Retina (tissue), 1 donor: ENCODE results near the gene ALOX15B.
A peak's percentile ranks its signal among the peaks of the same experiment; 100 is the strongest.
"Not testable (repeated sequence)": the region's sequence is repeated elsewhere in the genome, so short reads cannot be mapped to it uniquely, and the experiment has no call there.

ENCODE experiments used
- DNase-seq: peaks from one replicate; pipeline ENCODE4 v3.0.0-alpha.2; 2016

The ALOX15B gene

GRCh38 chr17:8064561-8065019 is 25.7 kb downstream of the ALOX15B start:
- no peak for DNase-seq

DNA sequence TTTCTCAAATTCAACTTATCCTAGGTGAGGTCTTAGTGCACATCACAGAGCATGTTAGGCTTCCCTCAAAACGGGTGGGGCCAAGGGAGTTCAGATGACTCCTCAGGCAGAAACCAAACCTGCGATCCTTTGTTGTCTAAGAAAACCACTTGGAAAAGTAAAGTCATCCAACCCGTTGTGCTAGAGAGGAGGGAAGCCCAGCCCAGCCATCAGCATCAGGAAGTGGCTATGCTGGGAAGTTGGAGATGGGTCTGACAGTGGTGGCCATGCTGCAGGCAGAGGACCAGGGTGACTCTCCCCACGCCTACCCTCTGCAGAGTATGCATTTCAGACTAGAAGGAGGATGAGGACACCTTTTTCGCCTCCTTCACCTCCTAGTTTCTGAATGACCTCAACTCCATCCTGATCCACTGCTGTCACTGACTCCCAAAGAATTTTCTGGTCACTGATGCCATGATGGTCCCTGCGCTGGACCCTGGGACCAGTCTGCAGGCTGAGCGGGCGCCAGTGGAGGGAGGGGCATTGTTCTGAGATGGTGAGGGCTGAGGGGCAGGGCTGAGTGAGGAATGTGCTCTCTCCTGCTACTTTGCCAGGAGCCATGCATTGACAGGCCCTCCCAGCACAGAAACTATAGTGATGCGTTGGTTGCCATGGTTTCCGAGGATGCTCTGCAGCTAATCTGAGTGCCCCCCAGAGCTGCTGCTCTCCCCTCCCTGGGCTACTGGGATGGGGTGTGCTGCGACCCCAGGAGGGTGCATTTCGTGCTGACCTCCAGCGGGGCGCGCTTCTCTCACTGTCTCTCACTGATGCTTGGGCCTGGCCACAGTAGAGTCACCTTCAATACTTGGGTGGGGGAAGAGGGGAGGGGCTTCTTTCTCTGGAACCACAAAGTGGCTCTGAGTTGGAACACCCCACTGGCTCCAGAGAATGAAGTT is 28.2 kb downstream of the ALOX15B start:
- no peak for DNase-seq

- no peak for DNase-seq
Observed at GRCh38 chr17:8067806-8068205, 28.9 kb downstream of the ALOX15B start.

- no peak for DNase-seq
Observed at GRCh38 chr17:8068736-8069586, 30.1 kb downstream of the ALOX15B start.

- no peak for DNase-seq
Observed at GRCh38 chr17:8069587-8069860, 30.7 kb downstream of the ALOX15B start.

DNA sequence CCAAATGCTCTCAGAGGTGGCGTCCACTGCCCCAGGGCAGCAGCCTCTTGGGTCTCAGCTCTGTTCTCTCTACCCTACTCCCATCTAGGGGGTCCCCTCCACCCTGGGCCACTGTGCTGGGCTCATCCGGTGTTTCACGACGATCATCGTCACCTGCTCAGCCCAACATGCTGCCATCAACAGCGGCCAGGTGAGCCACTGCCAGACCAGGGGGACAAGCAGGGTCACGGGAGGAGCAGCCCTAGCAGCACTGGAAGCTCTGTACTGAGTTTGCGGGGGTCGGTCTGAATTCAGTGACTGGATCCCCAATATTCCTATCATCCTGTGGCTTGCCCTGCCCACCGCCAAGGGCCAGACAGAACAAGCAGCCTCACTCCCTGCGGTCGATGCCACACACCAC is 32.6 kb downstream of the ALOX15B start:
- DNase-seq: no peak

DNA sequence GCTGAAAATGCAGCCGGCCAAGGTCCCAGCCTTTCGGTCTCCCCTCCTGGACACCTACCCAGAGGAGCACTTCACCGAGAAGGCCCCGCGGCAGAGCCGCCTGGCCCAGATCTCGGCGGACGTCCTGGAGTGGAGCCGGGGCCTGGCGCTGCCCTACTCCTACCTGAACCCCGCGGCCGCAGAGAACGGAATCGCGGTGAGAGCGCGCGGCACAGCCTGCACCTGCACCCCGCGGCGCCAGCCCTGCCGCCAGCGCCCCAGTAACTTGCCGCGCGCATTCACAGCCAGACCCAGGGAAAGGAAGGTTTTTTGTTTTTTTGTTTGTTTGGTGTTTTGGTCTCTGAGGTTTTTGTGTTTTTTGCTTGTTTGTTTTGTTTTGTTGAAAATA is 33.5 kb downstream of the ALOX15B start:
- no peak for DNase-seq

DNA sequence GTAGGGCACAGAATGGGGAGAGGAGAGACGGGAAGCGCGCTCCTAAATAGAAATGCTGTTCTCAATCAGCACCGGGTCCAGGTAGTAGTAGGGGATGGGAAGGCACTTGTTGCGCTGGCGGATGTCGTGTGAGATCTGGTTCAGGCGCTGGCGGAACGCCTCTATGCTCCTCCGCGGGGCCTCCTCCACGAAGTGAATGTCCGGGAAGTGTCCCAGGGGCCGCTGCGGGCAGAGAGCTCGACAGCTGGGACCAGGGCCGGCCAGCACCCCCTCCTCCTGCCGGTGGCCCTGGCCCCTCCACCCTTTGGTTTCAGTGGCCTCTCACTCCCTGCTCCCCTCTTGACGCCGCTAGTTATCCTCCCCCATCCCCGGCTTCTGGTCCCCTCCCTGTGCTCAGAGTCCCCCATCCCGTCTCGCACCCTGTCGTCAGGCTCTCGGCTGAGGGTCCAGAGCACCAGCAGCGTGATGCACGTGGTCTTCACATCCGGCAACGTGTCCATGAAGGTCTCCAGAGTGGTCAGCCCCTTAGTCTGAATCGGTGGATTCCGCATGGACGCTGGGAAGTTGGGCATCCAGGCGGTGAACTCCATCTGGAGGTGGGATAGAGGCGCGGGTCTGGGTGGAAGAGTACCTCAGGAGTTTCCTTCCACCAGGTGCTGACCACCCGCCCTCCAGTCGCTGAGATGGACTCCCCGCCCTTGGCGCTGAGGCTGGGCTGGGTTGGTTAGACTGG is 34.0 kb downstream of the ALOX15B start:
- DNase-seq: peak; percentile 53

DNA sequence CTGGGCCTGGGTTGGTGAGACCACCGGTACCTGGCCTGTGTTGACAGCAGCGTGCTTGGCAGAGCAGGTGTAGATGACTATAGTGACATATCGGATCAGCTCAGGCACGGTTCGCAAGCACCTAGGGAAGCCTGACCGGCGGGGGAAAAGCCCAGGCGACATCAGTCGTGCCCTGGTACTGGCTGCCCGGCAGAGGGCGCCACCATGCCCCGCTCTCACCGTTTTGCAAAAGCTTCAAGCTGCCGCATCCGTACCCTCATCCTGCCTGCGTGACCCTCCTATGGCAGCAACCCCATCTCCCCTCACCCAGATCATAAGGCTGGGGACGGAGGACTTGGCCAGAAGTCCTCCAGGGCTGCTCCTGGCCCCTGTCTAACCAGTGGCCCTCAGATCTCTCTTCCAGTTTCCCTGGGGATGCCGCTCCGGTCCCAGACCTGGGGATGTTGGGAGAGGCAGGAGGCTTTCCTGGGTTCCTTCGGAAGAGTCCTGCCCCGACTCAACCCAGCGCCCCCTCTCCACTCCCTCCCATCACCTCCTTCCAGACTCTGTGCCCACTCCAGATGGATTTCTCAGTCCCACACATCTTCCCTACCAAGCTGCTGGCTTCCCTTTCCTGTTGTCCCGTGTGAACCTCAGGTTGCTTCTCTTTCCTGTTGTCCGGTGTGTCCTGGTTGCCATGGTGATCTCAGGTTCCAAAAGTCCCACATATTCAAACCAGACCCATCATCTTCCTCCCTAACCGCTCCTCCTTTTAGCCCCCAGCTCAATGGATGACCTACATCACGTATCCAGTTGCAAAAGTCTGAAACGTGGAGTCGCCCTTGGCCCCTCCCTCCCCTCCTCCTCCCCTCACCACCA is 35.0 kb downstream of the ALOX15B start:
- peak; percentile 85 for DNase-seq

- no peak for DNase-seq
Observed at GRCh38 chr17:8074554-8074953, 35.7 kb downstream of the ALOX15B start.

DNA sequence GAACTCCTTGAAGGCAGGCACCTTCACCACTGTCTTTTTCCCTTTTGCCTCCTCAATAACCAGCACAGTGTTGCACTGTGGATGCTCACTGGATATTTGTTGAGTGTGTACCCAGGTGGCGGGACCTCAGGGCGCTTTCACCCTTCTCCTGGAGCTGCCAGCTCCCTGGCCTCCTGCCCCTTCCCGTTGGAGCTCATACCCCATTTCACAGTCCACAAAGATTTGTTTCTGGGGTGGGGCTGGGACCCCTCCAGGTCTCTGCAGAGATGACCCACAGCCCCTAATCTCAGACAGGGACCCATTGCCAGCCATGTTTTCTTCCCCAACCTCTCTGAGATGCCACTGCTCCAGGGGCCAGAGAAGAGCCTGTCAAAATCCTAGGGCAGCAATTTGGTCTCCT is 36.2 kb downstream of the ALOX15B start:
- no peak for DNase-seq

- no peak for DNase-seq
Observed at GRCh38 chr17:8075574-8076342, 36.9 kb downstream of the ALOX15B start.

GRCh38 chr17:8076502-8077266 is 37.8 kb downstream of the ALOX15B start:
- no peak for DNase-seq

GRCh38 chr17:8077939-8078338 is 39.1 kb downstream of the ALOX15B start:
- not testable (repeated sequence) for DNase-seq

DNA sequence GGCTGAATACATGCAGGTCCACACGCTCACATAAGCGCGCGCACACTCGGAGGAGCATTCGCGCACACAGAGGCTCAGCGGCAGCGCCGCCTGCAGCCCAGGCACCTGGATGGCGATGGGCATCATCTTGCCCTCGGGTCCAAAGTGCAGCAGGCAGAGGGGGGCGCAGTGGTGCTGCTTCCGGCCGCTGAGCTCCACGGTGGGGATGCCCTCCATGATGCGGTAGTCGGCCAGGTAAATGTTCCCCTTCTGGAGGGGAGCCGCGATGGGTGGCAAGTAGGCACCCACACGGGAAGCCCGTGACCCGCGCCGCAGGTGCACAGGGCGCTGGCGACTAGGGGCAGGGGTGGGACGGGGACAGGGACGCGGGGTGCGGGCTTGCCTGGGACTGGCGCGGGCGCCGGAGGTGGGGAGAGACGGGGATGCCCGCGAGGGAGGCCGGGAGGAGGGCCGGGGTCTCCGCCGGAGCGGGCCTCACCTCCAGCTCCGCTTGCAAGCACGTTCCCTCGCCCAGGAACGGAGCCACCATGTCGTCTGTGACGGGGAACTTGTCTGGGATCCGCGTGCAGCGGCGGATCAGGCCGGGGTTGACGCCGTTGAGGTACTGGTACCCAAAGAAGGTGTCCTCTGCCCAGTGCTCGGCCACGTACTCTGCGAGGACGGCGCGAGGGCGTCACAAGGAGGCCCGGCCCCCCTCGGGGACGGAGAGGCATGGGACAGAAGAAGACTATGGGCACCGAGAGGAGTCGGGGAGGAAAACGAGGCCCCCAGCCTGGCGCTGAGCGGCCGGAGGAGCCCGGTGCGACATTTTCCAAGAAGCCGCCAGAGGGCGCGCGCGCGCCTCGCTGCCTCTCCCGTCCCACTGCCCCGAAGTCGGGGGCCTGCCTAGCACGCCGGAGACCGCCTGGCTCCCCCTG is 40.7 kb downstream of the ALOX15B start:
- DNase-seq: peak; percentile 98

DNA sequence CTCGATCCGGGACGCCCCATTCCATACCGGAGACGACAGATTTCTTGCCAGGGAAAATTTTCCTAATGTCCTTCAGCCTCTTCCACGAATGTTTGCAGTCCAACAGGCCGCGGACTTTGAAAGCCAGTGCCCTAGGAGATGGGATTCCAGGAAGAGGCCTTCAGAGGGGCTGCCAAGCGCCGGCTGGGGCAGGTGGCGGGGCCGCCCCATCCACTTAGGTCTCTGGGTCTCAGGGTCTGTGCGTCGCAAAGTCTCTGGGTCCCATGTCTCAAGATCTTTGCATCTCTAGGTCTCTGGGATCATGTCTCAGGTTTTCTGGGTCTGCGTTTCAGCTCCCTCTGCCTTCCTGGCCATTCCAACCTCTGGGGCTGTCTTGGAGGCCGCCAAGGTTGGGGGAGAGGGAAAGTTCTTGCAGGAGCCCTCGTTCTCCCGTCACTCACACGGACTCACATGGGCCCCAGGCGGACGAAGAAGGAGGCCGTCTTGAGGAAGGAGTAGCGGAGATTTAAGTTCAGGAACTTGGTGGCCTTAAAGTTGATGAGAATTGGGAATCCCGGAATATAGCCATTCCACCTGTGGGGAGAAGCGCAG is 41.4 kb downstream of the ALOX15B start:
- no peak for DNase-seq

DNA sequence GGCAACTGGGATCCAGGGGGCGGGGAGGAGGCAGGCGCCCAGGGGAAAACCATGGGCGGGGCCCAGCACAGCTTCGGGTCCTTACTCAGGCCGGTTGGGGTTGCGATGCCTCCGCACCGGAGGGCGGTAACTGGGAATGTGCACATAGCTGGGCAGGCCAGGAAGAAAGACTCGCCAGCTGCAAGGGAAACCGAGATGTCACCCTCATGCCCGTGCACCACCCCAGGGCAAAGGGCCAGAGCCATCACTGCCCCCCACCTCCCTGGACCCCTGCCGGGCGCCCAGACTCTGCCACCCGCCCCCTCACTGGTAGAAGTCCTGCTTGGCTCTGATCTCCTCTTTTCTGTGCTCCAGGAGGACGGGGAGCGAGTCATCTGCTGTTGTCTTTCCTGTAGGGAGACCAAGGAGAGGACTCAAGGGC is 42.0 kb downstream of the ALOX15B start:
- no peak for DNase-seq

DNA sequence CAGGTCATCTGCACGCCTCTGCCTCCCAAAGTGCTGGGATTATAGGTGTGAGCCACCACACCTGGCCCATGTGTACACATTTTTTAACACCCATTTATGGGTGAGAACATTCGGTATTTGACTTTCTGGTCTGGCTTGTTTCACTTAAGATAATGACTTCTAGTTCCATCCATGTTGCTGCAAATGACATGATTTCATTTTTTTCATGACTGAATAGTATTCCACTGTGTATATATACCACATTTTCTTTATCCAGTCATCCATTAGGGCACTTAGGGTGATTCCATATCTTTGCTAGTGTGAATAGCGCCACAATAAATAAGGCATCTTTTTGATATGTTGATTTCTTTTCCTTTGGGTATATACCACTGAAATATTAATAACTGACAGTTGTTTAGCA is 43.0 kb downstream of the ALOX15B start:
- DNase-seq: no peak

- no peak for DNase-seq
Observed at GRCh38 chr17:8082292-8082691, 43.4 kb downstream of the ALOX15B start.
